GM12874 (cell line): ENCODE results near the gene DENND1A.

Experiments
- CTCF ChIP-seq: IDR thresholded peaks from 2 replicates; pipeline ENCODE4 v1.5.1; 2011; ENCODE audit warnings: low read depth, mild to moderate bottlenecking, control low read depth, low read length, moderate library complexity; ENCODE audit not compliant: insufficient read depth

DENND1A gene

GRCh38 chr9:123923377-123923776, 6.5 kb downstream of the DENND1A start:
- TF ChIP-seq CTCF: no peak

GRCh38 chr9:123922911-123923310, 7.0 kb downstream of the DENND1A start:
- TF ChIP-seq CTCF: no peak

GRCh38 chr9:123922431-123922830, 7.5 kb downstream of the DENND1A start:
- no peak for TF ChIP-seq CTCF

- TF ChIP-seq CTCF: no peak
Observed at GRCh38 chr9:123914517-123915196, 15.3 kb downstream of the DENND1A start.

GRCh38 chr9:123912167-123912897, 17.6 kb downstream of the DENND1A start:
- no peak for TF ChIP-seq CTCF

- TF ChIP-seq CTCF: no peak
Observed at GRCh38 chr9:123911024-123911423, 18.9 kb downstream of the DENND1A start.

GRCh38 chr9:123894822-123895221, 35.1 kb downstream of the DENND1A start:
- TF ChIP-seq CTCF: no peak
